ENCODE measurements around the gene SEMA3F.

SEMA3F gene

GRCh38 chr3:50237754-50238548 lies 82.8 kb downstream of the SEMA3F start:
- peak; percentile 96 for DNase-seq

DNA sequence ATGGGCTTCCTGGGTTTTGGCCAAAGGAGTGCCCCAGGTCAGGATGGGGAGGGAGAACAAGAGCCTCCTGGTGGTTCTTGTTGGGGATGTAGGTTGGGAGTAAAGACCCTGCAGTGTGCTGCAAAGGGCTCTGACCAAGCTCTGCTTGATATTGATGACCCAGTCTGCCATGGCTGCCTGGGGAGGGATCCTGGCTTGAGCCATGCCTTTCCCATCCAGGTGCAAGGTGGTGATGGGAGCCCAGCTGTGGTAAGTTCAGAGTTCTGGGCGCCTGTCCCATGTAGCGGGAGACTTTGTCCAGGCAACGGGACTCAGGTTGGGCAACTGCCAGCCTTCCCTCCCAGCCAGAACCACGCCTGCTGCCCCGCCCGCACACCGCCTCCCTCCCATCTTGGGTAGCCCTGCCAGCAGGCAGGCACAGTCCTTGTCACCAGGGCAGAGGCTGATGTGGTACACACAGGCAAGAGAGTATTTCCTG lies 83.5 kb downstream of the SEMA3F start:
- peak; percentile 80 for DNase-seq

Measured in hematopoietic multipotent progenitor cell treated with erythropoietin and hydrocortisone succinate and interleukin-3 and kit ligand, for 4 days (in vitro differentiated cells).